ENCODE data around the gene ASB3.

Gene ASB3

GRCh38 chr2:53636109-53636508, 150.6 kb downstream of the ASB3 start:
- TF ChIP-seq, protein P1, sequence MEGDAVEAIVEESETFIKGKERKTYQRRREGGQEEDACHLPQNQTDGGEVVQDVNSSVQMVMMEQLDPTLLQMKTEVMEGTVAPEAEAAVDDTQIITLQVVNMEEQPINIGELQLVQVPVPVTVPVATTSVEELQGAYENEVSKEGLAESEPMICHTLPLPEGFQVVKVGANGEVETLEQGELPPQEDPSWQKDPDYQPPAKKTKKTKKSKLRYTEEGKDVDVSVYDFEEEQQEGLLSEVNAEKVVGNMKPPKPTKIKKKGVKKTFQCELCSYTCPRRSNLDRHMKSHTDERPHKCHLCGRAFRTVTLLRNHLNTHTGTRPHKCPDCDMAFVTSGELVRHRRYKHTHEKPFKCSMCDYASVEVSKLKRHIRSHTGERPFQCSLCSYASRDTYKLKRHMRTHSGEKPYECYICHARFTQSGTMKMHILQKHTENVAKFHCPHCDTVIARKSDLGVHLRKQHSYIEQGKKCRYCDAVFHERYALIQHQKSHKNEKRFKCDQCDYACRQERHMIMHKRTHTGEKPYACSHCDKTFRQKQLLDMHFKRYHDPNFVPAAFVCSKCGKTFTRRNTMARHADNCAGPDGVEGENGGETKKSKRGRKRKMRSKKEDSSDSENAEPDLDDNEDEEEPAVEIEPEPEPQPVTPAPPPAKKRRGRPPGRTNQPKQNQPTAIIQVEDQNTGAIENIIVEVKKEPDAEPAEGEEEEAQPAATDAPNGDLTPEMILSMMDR (conservative IDR thresholded peaks at IDR 0.05; ENCODE audit: low read depth, low read length), result no peak
- DNase-seq (ENCODE audit: low read depth), result no peak
- H3K4me3 ChIP-seq (ENCODE audit: low read length), result no peak overlapping the region

DNA sequence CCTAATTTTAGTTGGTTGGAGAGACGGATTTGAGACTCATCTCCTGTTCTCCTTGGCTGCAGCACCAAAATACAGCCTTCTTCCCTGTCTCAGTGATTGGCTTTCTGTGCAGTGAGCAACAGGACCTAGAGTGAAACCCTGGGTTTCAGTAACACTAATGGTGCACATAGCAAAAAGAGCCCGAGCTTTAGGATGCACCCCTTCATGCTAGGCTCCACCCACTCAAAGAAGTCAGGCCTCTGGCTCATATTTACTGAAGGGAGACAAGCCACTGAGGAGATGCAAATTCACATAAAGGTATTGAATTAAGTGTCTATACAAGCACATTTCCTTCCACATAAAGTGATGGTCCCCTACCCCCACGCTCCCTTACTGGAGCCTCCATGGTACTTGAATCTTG, 151.1 kb downstream of the ASB3 start:
- TF ChIP-seq, protein P1 (conservative IDR thresholded peaks at IDR 0.05; ENCODE audit: low read depth, low read length), result no peak
- DNase-seq (ENCODE audit: low read depth), result no peak
- no peak overlapping the region for H3K4me3 ChIP-seq (ENCODE audit: low read length)

DNA sequence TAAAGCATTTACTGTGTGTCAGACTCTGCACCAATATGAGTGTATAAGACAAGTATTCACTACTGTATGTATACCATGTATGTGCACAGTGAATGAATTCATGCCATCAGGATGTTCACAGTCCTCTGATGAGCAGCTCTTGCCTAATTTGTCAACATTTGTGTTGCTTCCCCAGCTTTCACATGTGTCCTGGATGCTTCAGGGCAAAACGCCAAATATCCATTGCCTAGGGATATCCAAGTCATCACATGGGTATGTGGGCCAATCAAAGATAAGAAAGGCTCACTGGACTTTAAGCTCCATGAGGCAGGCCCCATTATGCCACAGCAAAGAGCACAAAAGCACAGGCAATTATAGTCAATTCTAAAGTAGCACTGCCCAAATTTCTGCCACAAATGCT, 153.3 kb downstream of the ASB3 start:
- H3K4me3 ChIP-seq (ENCODE audit: low read length), result no peak overlapping the region
- TF ChIP-seq, protein P1 (conservative IDR thresholded peaks at IDR 0.05; ENCODE audit: low read depth, low read length), result no peak
- no peak for DNase-seq (ENCODE audit: low read depth)

DNA sequence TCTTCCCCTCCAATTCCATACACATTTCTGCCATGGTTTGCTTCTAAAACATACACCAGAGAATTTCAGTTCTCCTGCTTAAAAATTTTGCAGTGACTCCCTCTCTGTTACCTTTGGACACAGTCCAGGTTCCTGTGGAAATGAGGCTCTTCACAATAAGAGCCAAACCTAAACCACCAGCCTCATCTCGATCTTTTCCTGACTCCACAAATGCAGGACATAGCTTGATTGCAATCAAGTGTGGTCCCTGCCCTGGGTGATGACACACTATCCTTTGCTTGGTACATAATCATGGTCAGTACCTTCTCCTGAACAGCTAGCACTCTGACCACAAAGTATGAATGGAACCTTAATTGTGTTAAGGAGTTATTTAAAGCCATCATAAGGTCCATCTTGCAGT, 154.0 kb downstream of the ASB3 start:
- TF ChIP-seq, protein P1 (conservative IDR thresholded peaks at IDR 0.05; ENCODE audit: low read depth, low read length), result no peak
- no peak for DNase-seq (ENCODE audit: low read depth)
- no peak overlapping the region for H3K4me3 ChIP-seq (ENCODE audit: low read length)

DNA sequence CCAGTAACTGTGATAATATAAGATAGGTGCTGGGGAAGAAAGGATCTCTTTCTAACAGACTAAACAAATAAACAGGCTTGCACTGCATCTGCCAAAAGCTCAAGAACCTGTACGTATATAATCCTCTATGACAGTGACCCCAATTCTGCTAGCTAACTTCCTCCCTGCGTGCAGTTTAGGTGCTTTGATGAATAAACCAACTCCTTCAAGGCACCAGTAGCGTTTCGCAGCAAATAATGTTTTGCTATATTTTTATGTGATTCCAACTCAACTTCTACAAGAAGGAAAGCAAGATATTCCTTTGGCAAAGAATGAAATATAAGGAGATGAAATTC, 154.7 kb downstream of the ASB3 start:
- H3K4me3 ChIP-seq (ENCODE audit: low read length), result no peak overlapping the region
- TF ChIP-seq, protein P1 (conservative IDR thresholded peaks at IDR 0.05; ENCODE audit: low read depth, low read length), result no peak
- DNase-seq (ENCODE audit: low read depth), result no peak

- TF ChIP-seq, protein P1 (conservative IDR thresholded peaks at IDR 0.05; ENCODE audit: low read depth, low read length), result no peak
- no peak for DNase-seq (ENCODE audit: low read depth)
- H3K4me3 ChIP-seq (ENCODE audit: low read length), result no peak overlapping the region
Observed at GRCh38 chr2:53631313-53632125, 155.2 kb downstream of the ASB3 start.

- TF ChIP-seq, protein P1 (conservative IDR thresholded peaks at IDR 0.05; ENCODE audit: low read depth, low read length), result no peak
- H3K4me3 ChIP-seq (ENCODE audit: low read length), result no peak overlapping the region
- no peak for DNase-seq (ENCODE audit: low read depth)
Observed at GRCh38 chr2:53630026-53630606, 156.6 kb downstream of the ASB3 start.
